Ureter (tissue), 1 donor: ENCODE data around the gene UPF2. TPM values are rescaled to one million over a fixed set of nuclear protein-coding genes. Genes with fewer than 3 reads are reported as not detected.

ENCODE experiments used
- DNase-seq: peaks from one replicate; pipeline ENCODE4 v3.0.0-alpha.2; 2020; ENCODE audit warnings: low spot score
- total RNA-seq: library from RNA; stranded (reverse); gene quantifications from one replicate; pipeline ENCODE4 v1.2.4, GENCODE V29; 2023
- donor health status: DM: yes; HTN: yes; CAD: no.

UPF2 gene
- total RNA-seq, 1 donor from 2014 or later = 25.6 TPM

DNA sequence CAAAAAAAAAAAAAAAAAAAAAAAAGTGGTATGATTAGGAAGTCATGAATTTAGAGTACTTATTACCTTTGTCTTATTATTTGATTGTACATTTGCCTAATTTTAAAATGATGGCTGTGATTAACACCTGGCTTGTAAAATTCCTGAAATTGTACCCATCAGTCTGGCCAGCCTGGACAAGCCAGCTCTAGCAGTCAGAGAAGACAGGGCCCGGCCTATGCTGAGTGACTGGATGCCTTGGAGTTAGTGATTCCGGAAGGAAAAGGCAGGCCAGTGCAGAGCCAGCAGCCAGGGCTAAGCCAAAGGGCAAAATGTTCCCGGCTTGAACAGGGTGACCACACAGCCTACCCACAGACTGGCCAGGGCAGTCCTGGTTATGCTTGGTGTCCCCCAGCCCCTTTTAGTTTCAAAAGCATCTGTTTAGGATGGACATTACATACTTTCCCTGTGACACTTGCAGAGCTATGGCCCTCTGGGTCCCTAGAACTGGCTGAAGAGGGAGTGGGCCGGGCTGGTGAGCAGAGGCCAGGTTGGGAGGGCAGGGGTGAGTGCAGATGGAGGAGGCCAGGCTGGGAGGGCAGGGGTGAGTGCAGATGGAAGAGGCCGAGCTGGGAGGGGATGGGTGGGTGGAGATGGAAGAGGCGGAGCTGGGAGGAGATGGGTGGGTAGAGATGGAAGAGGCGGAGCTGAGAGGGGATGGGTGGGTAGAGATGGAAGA lies 157.7 kb downstream of the UPF2 start:
- no peak for DNase-seq

DNA sequence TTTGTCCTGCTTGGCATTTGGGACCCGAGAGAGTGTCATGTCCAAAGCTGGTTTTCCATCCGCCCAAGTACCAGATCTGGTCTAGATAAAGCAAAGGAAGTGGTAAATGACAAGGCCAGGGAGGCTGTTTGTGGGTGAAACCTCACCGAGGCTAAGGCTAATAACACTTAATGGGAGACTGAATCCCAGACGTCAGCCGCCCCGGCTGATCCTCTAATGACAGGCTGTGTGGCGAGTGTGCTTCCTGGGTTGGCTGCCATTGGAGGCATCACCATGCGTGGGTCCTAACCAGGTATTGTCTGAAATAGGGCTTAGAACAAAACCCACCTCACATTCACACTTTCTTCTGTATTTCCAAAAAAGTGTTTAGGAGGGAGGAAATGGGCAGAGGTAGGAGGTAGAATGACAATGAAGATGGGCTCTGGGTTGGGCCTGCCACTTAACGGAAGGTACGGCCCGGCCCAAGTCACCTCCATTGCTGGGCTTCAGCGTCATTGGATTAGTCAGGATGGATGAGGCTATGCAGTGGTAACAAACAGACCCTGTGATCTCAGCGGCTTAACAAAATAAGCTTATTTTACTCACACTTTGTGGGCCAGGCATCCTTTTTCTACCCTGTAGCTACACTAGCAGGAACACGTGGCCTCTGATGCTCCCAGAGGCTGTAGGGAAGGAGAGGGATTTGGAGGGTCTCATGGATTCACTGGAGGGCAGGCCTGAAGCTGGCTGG lies 159.8 kb downstream of the UPF2 start:
- no peak for DNase-seq

DNA sequence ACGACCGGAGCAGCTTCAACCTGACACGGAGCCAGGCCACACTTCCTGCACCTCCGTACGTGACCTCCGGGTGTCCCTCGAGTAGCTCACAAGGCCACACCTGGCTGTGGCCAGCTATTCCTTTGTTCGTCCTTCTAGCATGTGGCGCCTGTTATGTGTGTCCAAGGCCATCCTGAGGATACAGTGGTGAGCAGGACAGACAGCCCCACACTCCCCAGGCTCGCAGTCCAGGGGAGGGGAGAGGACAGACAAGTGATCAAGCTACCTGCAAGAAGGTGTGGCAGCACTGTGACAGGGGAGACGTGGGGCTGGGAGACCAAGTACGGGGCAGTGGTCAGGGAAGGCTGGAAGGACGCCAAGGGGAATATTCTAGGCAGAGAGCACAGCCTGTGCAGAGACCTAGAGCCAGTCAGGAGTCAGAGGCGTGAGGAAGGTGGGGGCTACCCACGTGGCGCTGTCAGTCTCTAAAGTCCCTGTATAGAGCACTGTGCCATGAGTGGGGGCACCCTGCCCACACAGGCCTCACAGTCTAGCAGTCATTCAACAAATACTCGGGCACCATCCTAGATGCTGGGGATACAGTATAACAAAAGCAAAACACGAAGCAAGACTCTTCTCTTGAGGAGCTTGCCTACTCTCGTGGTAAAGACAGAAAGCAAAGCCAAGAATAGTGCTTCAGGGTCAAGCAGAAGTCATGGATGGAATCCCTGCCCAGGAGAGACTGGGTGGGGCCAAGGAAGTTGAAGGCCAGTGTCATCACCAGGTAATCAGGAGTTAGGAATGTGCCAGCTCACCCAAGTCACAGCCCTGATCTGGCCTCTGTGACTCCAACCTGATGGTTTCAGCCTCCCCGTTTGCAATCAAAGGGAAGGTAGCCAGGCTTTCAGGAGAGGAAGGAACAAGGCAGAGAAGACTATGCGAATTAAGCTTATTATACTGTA lies 160.9 kb downstream of the UPF2 start:
- DNase-seq = no peak

DNA sequence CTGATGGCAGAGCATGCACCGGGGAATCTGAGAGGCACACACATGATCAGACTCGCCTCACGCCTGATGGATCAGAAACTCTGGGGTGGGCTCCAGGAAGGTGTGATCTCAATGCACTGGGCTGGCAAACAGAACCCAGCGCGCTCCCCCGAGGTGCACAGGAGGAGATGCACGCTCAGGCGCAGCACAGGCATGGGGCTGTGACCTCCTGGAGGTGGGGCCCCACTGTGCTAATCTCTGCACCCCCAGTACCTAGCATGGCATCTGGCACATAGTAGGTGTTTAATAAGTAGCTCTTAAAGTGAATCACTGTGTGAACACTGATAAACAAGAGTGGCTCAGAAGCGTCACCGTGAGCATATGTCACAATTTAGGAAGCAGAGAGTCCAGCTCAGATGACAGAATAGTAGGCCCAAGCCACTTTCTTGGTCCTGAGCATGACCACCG lies 161.6 kb downstream of the UPF2 start:
- no peak for DNase-seq

DNA sequence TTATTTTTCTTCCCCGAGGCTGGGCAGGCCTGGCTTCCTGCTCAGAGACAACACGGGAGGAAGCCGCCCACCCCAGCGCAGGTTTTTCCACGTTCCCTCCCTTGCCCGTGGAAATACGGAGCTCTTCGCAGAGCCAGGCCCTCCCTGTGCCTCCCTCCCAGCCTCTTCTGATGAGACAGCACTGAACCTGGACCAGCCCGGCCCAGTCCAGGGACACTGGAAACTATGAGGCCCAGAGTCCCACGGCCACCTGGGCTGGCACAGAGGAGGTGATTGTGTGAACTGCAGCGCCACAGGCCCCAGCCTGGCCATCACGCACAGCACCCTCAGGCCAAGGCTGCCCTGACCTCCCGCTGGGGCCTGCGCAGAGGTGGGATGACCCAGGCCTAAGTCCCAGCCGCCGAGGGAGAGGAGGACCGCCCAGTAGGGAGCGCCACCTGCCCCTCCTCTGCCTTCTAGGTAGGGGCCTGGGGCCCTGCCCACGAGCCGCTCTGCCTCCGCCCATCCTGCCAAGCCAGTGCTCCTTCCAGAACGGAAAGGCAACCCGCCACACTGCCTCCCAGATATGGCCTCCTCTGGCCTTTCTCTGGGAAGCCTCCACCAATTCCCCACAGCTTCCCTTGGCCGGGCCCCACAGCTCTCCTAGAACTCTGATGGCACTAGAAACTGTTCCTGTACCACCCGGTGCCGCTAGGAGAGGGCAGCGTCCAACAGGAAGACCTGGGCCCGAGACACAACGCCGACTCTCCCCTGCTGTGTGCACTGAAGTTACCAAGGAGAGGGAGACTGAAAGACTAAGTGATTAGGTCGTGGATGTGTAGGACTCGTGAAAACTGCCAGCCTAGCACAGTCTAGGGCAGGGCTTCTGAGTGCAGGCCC lies 162.2 kb downstream of the UPF2 start:
- no peak for DNase-seq

DNA sequence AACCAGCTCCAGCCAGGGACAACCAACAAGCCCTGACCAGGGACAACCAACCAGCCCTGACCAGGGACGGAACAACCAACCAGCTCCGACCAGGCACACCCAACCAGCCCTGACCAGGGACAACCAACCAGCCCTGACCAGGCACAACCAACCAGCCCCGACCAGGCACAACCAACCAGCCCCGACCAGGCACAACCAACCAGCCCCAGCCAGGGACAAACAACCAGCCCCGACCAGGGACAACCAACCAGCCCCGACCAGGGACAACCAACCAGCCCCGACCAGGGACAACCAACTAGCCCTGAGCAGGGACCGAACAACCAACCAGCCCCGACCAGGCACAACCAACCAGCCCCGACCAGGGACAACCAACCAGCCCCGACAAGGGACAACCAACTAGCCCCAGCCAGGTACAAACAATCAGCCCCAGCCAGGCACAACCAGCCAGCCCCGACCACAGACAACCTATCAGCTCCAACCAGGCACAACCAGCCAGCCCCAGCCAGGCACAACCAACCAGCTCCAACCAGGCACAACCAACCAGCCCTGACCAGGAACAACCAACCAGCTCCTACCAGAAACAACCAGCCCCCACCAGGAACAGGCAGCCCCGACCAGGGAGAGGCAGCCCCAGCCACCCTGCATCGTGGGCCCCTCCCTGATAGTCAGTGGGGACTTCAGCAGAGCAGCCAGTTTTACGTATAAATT lies 163.1 kb downstream of the UPF2 start:
- no peak for DNase-seq

DNA sequence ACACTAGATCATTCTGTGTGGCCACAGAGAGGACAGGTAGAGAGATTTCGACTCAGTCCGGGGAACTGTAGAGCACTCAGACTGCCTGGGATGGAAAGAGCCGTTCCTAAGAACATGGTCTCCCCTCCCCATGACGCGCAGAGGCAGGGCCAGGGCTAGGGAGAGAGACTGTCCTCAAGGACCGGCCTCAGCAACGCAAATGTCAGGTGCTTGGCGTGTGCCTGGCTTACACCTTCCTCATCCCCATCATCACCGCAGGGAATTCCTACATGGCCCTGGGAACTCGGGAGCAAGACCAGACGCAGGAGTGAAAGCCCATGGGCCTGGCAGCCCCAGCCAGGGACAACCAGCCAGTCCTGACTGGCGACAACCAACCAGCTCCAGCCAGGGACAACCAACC lies 163.8 kb downstream of the UPF2 start:
- DNase-seq = no peak

DNA sequence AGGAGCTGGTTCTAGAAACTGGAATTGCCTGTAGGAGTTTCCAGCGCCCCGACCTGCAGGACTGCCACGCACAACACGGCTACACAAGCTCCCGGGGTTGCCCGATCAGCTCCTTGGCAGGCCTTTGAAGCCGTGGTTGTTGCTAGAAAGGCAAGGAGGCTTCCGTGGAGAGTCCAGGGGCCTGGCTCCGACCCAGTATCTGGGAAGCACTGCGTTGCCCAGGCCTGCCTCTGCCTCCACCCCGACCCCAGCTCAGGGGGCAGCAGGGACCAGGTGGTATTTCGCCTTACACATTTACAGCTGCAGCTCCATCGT lies 165.1 kb downstream of the UPF2 start:
- no peak for DNase-seq

DNA sequence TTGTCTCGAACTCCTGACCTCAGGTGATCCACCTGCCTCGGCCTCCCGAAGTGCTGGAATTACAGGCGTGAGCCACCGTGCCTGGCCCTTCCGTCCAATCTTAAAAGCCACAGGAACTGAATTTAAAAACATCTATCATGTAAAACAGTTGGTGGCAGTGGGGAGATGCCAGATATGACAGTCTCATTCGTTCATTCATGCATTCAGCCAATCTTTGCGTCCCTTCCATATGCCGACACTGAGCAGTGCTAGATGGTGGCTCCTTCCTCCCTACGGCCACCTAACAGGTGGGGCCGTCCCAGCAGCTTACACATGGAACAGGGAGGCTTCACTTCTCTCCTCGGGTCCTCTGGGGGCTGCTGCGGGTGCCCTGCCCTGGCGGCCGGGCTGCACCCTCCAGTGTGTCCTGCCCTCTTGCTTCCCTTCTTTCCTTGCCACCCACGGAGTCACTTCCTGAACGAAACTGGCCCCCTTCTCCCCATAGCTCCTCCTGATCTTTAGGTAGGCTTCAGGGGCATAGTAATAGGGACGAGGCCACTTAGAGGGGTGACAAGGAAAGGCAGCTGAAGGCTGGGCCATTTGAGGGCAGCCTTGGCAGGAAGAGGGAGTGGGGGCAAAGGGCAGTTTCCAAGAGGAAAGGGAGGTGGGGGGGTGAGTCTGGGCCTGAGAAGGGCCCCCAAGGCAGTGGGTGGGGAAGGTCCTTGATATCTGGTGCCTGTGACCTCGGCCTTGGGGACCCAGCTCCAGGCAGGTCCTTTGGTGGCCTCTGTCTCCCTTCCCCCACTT lies 165.6 kb downstream of the UPF2 start:
- DNase-seq = no peak

DNA sequence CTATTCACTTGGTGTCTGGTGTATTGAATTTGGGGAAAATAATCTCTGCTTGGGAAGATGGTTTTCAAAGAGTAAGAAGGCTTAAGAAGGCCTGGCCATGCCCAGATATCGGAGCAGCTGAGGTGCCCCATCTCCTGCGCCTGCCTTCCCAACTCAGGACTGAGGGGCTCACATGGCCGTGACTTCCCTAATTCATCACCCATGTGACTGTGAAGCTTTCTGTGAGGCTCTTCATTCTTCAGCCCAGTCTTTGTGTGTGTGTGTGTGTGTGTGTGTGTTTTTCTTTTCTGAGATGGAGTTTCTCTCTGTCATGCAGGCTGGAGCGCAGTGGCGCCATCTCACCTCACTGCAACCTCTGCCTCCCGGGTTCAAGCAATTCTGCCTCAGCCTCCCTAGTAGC lies 166.3 kb downstream of the UPF2 start:
- no peak for DNase-seq

DNA sequence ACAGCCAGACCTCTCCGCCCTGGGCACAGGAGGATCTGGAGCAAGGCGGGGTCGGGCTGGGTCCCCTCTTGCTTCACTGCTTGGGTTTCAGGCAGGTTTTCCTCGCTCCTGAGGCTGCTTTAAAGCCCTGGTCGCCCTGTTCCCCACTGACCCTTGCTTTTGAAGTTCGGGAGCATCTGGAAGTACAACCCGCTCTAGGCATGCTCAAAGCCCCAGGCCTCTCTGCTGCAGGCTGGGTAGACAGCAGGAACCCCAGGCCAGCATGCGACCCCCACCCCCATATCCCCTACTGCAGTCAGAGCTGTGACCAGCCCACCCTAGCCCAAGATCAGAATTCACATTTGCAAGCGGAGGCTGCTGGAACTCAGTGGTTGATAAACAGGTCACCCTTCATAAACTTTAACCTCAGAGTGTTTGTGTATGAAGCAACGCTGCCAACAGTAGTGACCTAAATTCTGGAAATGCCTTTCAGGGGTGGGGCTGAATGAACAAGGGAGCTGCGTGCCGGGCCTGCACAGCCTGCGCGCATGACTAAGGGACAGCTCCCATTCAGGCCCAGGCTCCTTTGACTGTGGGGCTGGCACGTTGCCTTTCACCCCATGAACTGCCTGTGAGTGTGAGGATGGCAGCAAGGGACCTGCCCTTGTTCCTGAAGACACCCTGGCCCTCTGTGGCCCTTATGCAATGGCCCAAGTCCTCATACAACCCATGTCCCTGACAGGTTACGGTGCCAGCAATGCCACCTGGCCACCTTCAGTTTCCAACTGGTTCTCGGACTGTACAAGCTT lies 166.9 kb downstream of the UPF2 start:
- peak; percentile 90 for DNase-seq

DNA sequence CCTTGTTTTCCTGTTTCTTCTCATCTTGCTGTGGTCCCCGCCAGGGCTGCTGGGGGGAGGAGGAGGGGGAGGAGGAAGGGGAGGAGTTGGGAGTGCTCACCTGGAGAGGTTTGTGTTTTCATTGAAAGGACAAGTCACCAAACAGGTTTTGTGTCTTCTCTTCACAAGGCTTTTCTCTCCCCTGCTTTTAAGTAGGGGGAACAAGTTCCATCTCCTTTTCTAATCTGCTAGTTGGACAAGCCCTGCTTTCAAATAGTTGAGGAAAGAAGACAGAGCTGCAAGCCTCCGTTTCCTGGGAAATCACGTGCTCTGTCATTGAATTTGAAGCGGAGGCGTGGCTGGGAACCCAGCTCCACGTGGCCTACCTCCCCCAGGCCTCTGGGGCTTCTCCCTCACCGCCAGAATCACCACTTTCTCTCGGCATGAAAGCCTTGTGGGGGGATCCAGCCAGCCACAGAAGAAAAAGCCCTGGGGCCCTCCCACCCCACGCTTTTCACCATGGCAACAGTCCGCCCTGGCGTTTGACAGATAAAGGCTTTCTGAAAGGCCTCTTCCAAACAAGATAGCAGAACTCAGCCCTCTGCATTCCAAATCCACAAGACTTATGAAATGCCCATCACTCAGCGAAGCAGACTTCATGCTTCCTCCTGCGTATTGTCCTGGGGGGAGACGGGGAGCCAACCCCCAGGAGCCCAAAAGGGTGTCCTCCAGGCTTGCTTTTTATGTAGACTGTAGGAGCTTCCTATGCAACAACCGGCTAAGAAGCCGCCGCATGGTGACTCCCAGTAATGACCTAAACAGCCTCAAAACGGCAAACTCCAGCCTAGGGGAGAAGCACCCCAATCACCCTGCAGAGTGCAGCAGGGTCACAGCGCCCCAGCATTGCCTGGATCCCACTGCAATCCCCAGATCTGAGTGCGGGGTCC lies 167.8 kb downstream of the UPF2 start:
- DNase-seq = peak; percentile 76

DNA sequence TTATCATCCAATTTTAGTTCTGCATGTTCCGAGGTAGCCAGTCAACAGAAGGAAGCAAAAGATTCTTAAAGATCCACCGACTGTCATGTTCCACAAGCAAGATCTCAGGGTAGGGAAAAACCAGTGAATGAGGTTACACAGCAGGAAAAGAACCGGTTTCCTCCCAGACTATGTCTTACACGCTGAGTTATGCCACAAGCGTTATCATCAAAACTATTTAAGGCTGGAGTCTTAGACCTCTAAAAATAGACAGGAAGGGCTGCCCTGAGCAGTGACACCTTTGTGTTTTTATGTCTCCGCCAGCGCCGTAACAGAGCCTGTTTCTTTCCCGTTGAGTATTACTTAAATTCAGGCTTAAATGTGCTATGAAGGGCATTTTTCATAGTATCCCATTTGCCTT lies 171.1 kb downstream of the UPF2 start:
- no peak for DNase-seq

DNA sequence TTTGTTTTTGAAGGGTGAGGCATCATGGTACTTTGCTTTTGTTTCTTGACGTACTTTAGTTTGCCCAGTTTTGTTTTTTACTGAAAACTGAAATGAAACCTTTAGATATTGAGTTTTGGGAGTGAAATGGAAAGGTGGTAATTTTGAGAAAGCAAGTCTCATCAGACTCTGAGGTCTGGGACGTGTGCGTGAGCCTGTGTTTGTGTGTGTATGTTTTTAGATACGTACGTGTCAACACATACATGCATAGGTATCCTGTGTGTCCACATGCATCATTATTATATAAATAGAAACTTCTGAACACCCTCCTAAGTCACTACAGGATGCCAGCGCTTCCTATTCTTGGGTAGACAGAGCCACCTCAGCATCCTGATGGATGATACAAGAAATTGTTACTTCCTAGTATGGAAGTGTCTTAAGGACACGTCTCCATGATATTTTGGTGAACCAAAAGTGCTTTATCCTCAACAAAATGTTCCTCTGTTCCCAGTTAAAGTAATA lies 171.7 kb downstream of the UPF2 start:
- no peak for DNase-seq

DNA sequence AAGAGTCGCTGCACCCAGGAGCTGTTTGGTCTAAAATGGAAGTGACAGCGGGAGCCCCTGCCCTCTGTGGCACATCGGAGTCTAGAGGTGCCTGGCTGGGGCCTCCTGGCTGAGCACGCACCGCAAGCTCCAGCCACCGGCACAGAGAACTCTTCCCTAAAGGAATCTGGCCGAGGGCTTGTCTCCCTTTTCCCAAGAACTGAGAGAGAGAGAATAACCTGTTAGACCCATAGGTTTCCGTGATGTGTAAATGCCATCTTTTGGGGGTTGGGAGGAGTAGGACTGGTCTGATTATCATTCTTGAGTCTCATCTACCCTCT lies 172.2 kb downstream of the UPF2 start:
- DNase-seq = no peak
